Activated T-helper 17 cell treated with anti-CD3 and anti-CD28 coated beads, Interleukin-2, amount 50 U/mL, for 72 hours (primary cell): ENCODE results near the gene ADAMTS12. TPM values are rescaled to one million over a fixed set of nuclear protein-coding genes. Genes with fewer than 3 reads are reported as not detected.
"Not testable (repeated sequence)": the region's sequence is repeated elsewhere in the genome, so short reads cannot be mapped to it uniquely, and the experiment has no call there.

Experiments used
- ATAC-seq: fragments of 150-1000 bp; cut with Tn5 transposase; replicated peaks from 2 replicates; pipeline ENCODE4 v1.10.0; 2021; ENCODE audit warnings: mild to moderate bottlenecking, moderate library complexity
- H3K27ac Mint-ChIP-seq: one replicate; pipeline ENCODE4 v1.8.0; 2022; ENCODE audit warnings: mixed read lengths
- H3K27me3 Mint-ChIP-seq: one replicate; pipeline ENCODE4 v1.8.0; 2022; ENCODE audit warnings: mixed read lengths
- H3K36me3 Mint-ChIP-seq: one replicate; pipeline ENCODE4 v1.8.0; 2022; ENCODE audit warnings: low read depth, mild to moderate bottlenecking, mixed read lengths
- H3K4me1 Mint-ChIP-seq: one replicate; pipeline ENCODE4 v1.8.0; 2022; ENCODE audit warnings: mixed read lengths
- H3K4me3 Mint-ChIP-seq: one replicate; pipeline ENCODE4 v1.8.0; 2022; ENCODE audit warnings: mild to moderate bottlenecking, mixed read lengths
- H3K9me3 Mint-ChIP-seq: one replicate; pipeline ENCODE4 v1.8.0; 2022; ENCODE audit warnings: mixed read lengths
- total RNA-seq, 2 donors: library from RNA; stranded (reverse); gene quantifications; one replicate each; pipeline ENCODE4 v1.2.3, GENCODE V29; 2022

The ADAMTS12 gene
- total RNA-seq, 2 donors from 2014 or later, result not detected

- Mint-ChIP-seq H3K9me3 (no peaks in the 10 kb centered on the region), H3K27ac (no peak overlapping the region), H3K36me3 (no peaks in the 10 kb centered on the region), H3K27me3 (peaks cover 18% of the 10 kb centered on the region), H3K4me3 (no peak overlapping the region), H3K4me1 (peaks cover under 1% of the 10 kb centered on the region)
- no peak for ATAC-seq
These were observed 5.5 kb downstream of the ADAMTS12 start for GRCh38 chr5:33886283-33886682.

GRCh38 chr5:33885679-33886078 lies 6.1 kb downstream of the ADAMTS12 start:
- H3K27ac Mint-ChIP-seq, result no peak overlapping the region
- ATAC-seq, result no peak
- H3K4me1 Mint-ChIP-seq, result no peaks in the 10 kb centered on the region
- peaks cover 12% of the 10 kb centered on the region for H3K27me3 Mint-ChIP-seq
- no peaks in the 10 kb centered on the region for H3K36me3 Mint-ChIP-seq
- no peaks in the 10 kb centered on the region for H3K9me3 Mint-ChIP-seq
- no peak overlapping the region for H3K4me3 Mint-ChIP-seq

GRCh38 chr5:33883482-33883881 lies 8.3 kb downstream of the ADAMTS12 start:
- Mint-ChIP-seq H3K36me3 (no peaks in the 10 kb centered on the region), H3K27me3 (peaks cover 5% of the 10 kb centered on the region), H3K4me3 (no peak overlapping the region), H3K4me1 (no peaks in the 10 kb centered on the region), H3K27ac (no peak overlapping the region), H3K9me3 (no peaks in the 10 kb centered on the region)
- no peak for ATAC-seq

DNA sequence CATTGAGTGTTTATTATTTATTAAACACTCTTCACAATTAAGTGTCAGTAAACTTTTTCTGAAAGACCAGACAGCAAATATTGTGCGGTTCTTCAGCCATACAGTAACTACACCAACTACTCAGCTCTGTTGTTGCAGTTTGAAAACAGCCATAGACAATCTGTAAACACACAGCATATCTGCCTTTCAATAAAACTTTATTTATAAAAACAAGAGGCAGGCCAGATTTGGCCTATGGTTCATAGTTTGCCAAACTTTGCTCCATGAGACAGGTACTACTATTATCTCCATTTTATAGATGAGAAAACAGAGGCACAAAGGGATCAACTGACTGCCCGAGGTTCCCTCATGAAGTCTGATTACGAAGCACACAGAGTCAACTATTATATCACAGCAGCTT lies 11.5 kb downstream of the ADAMTS12 start:
- H3K27me3 Mint-ChIP-seq, result peaks cover 4% of the 10 kb centered on the region
- ATAC-seq, result no peak
- H3K4me3 Mint-ChIP-seq, result no peak overlapping the region
- no peak overlapping the region for H3K27ac Mint-ChIP-seq
- no peaks in the 10 kb centered on the region for H3K36me3 Mint-ChIP-seq
- no peaks in the 10 kb centered on the region for H3K9me3 Mint-ChIP-seq
- no peaks in the 10 kb centered on the region for H3K4me1 Mint-ChIP-seq

- Mint-ChIP-seq H3K27me3 (peaks cover 4% of the 10 kb centered on the region), H3K9me3 (no peaks in the 10 kb centered on the region), H3K27ac (no peak overlapping the region), H3K36me3 (no peaks in the 10 kb centered on the region), H3K4me1 (no peaks in the 10 kb centered on the region), H3K4me3 (no peak overlapping the region)
- no peak for ATAC-seq
These were observed 14.3 kb downstream of the ADAMTS12 start for GRCh38 chr5:33877449-33877848.

DNA sequence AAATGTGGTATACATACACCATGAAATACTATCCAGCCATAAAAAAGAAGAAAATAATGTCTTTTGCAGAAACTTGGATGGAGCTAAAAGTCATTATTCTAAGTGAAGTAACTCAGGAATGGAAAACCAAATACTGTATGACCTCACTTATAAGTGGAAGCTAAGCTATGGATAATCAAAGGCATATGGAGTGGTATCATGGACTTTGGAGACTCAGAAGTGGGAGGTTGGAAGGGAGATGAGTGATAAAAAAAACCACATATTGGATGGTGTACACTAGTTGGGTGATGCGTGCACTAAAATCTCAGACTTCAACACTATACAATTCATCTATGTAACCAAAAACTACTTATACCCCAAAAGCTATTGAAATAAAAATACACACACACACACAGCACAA lies 24.5 kb downstream of the ADAMTS12 start:
- Mint-ChIP-seq H3K36me3 (no peaks in the 10 kb centered on the region), H3K27me3 (peaks cover 4% of the 10 kb centered on the region), H3K27ac (no peak overlapping the region), H3K4me1 (no peaks in the 10 kb centered on the region), H3K4me3 (no peak overlapping the region), H3K9me3 (peaks cover 15% of the 10 kb centered on the region)
- no peak for ATAC-seq

DNA sequence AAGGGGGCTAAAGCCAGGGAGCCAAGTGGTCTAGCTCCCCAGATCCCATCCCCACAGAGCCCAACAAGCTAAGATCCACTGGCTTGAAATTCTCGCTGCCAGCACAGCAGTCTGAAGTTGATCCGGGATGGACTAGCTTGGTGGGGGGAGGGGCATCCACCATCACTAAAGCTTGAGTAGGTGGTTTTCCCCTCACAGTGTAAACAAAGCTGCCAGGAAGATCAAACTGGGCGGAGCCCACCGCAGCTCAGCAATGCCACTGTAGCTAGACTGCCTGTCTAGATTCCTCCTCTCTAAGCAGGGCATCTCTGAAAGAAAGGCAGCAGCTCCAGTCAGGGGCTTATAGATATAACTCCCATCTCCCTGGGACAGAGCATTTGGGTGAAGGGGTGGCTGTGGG lies 32.6 kb downstream of the ADAMTS12 start:
- H3K4me1 Mint-ChIP-seq, H3K27ac Mint-ChIP-seq, H3K9me3 Mint-ChIP-seq, H3K36me3 Mint-ChIP-seq, H3K27me3 Mint-ChIP-seq, H3K4me3 Mint-ChIP-seq: not testable (repeated sequence)
- peak; percentile 24 for ATAC-seq

- no peaks in the 10 kb centered on the region for H3K4me1 Mint-ChIP-seq
- no peaks in the 10 kb centered on the region for H3K36me3 Mint-ChIP-seq
- H3K4me3 Mint-ChIP-seq, result no peak overlapping the region
- no peak for ATAC-seq
- H3K9me3 Mint-ChIP-seq, result no peaks in the 10 kb centered on the region
- H3K27me3 Mint-ChIP-seq, result peaks cover 4% of the 10 kb centered on the region
- no peak overlapping the region for H3K27ac Mint-ChIP-seq
These were observed 34.8 kb downstream of the ADAMTS12 start for GRCh38 chr5:33857037-33857436.

DNA sequence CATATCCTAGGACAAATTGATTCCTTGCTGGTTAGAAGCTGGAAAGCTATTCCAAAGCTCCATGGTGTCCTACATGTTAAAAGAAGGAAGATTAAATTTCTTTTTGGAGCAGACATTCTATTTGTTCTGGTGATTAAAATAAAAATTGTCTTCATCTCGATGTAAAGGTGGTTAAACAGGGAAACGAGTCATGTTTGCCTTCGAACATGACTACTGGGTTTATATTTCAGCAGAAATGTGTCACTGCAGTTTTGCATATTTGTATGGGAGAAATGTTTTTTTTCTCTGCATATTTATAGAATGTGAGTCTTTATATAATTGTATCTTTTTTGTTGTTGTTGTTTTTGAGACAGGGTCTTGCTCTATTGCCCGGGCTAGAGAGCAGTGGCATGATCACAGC lies 36.4 kb downstream of the ADAMTS12 start:
- no peaks in the 10 kb centered on the region for H3K9me3 Mint-ChIP-seq
- peaks cover 1% of the 10 kb centered on the region for H3K4me1 Mint-ChIP-seq
- ATAC-seq, result no peak
- peaks cover 4% of the 10 kb centered on the region for H3K27me3 Mint-ChIP-seq
- no peak overlapping the region for H3K4me3 Mint-ChIP-seq
- H3K36me3 Mint-ChIP-seq, result no peaks in the 10 kb centered on the region
- no peak overlapping the region for H3K27ac Mint-ChIP-seq

DNA sequence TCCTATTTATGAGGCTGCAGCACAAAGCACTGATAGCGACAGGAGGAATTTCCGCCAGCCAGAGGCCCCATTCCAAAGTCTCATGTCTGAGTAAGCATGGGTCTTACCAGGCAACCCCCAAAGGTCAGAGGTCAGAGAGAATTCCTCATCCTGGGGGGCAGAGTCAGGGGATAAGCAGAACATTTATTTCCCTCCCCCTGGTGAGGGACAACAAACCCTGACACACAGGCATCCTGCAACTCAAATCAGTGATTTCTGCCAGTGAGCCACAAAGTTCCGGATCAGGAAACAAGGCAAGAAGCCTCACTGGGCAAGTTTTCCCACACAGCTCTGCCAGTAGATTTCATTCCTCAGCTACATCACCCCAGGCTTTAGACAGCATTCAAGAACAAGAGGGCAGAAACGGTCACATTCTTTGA lies 37.0 kb downstream of the ADAMTS12 start:
- Mint-ChIP-seq H3K4me1 (peaks cover 7% of the 10 kb centered on the region), H3K27ac (no peak overlapping the region), H3K27me3 (peaks cover 4% of the 10 kb centered on the region), H3K4me3 (no peak overlapping the region), H3K36me3 (no peaks in the 10 kb centered on the region), H3K9me3 (no peaks in the 10 kb centered on the region)
- ATAC-seq, result no peak

GRCh38 chr5:33852837-33853236 lies 39.0 kb downstream of the ADAMTS12 start:
- Mint-ChIP-seq H3K9me3 (no peaks in the 10 kb centered on the region), H3K4me3 (no peak overlapping the region), H3K36me3 (no peaks in the 10 kb centered on the region), H3K4me1 (peaks cover 7% of the 10 kb centered on the region), H3K27ac (no peak overlapping the region), H3K27me3 (peaks cover 4% of the 10 kb centered on the region)
- no peak for ATAC-seq

DNA sequence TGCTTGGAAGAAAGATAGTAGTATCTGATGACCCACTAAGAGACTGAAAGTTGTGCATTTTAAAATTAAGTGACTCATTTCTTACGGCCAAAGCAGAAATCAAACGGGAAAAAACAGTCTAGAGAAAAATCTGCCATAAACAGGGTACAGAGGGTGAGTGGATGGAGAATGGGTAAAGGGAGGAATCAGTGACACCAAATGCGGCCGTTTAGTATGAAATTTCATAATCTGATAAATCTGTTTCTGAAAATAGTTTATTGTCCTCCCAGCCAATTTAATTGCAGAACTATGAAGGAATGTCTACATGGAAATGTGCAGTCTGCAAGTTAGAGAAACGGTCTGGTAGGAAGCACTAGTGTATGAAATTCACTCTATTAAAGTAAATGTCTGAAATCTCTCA lies 39.5 kb downstream of the ADAMTS12 start:
- Mint-ChIP-seq H3K36me3 (no peaks in the 10 kb centered on the region), H3K27me3 (peaks cover 4% of the 10 kb centered on the region), H3K4me3 (no peak overlapping the region), H3K9me3 (no peaks in the 10 kb centered on the region), H3K27ac (no peak overlapping the region), H3K4me1 (peaks cover 7% of the 10 kb centered on the region)
- ATAC-seq, result no peak

- peaks cover 4% of the 10 kb centered on the region for H3K27me3 Mint-ChIP-seq
- ATAC-seq, result peak; percentile 93
- H3K9me3 Mint-ChIP-seq, result no peaks in the 10 kb centered on the region
- no peaks in the 10 kb centered on the region for H3K36me3 Mint-ChIP-seq
- H3K27ac Mint-ChIP-seq, result no peak overlapping the region
- H3K4me3 Mint-ChIP-seq, result peak overlapping the region; percentile 21
- peaks cover 7% of the 10 kb centered on the region for H3K4me1 Mint-ChIP-seq
These were observed 41.6 kb downstream of the ADAMTS12 start for GRCh38 chr5:33850100-33850594.

GRCh38 chr5:33848554-33848953 lies 43.2 kb downstream of the ADAMTS12 start:
- ATAC-seq, result no peak
- no peaks in the 10 kb centered on the region for H3K9me3 Mint-ChIP-seq
- no peaks in the 10 kb centered on the region for H3K36me3 Mint-ChIP-seq
- H3K4me3 Mint-ChIP-seq, result no peak overlapping the region
- no peak overlapping the region for H3K27ac Mint-ChIP-seq
- peaks cover 4% of the 10 kb centered on the region for H3K27me3 Mint-ChIP-seq
- peaks cover 7% of the 10 kb centered on the region for H3K4me1 Mint-ChIP-seq

DNA sequence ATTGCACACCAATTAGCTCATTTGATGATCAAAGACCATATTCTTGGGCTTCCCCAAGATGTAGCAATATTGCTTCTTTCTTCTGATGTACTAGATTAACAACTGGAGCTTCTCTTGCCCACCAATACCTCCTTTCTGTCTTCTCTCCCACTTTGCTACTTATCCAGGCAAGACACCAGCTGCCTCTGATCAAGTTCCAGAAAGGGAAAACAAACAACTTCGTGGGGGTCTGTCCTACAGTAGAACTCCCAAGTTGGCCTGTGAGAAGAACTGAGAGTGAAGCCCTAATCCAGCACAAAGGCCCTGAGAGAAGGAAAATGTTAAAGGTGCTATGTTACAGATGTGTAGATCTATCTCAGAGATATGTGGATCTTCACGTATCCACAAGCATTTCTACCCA lies 44.9 kb downstream of the ADAMTS12 start:
- Mint-ChIP-seq H3K36me3 (no peaks in the 10 kb centered on the region), H3K27ac (no peak overlapping the region), H3K27me3 (peaks cover 2% of the 10 kb centered on the region), H3K4me3 (no peak overlapping the region), H3K9me3 (no peaks in the 10 kb centered on the region), H3K4me1 (peaks cover 7% of the 10 kb centered on the region)
- no peak for ATAC-seq

DNA sequence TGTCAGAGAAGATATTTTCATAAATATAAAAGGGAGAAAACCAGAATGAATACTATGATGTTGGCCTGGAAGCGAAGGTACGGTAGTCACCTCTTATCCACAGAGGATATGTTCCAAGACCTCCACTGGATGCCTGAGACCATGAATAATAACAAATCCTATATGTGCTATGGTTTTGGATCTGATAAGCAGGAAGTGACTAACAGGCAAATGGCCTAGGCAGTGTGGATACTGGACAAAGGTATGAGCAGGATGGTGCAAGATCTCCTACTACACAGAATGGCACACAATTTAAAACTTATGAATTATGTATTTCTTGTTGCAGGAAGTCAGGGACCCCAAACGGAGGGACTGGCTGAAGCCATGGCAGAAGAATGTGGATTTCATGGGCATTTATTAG lies 48.2 kb downstream of the ADAMTS12 start:
- ATAC-seq, result no peak
- no peak overlapping the region for H3K27ac Mint-ChIP-seq
- no peaks in the 10 kb centered on the region for H3K9me3 Mint-ChIP-seq
- peaks cover 5% of the 10 kb centered on the region for H3K4me1 Mint-ChIP-seq
- no peaks in the 10 kb centered on the region for H3K27me3 Mint-ChIP-seq
- H3K36me3 Mint-ChIP-seq, result no peaks in the 10 kb centered on the region
- H3K4me3 Mint-ChIP-seq, result no peak overlapping the region
